ENCODE data around the gene NEURL3.

The NEURL3 gene

GRCh38 chr2:96506907-96507240 lies 1.7 kb upstream of the NEURL3 start:
- no peak overlapping the region for H3K4me3 ChIP-seq (replicated peaks; ENCODE audit: insufficient read depth, low read length)
- DNase-seq (ENCODE audit: low read depth in 1 of 2, low spot score in 1 of 2) = no peak
- TF ChIP-seq CTCF (IDR thresholded peaks at IDR 0.05; ENCODE audit: insufficient read depth, low read length) (no peak), SPI1 (IDR thresholded peaks at IDR 0.05; ENCODE audit: borderline replicate concordance, low read depth) (no peak), GABPA (IDR thresholded peaks at IDR 0.05; ENCODE audit: low read depth) (no peak), POLR2AphosphoS5 (IDR thresholded peaks at IDR 0.05; ENCODE audit: low read depth) (no peak)
- no peaks in the 10 kb centered on the region for H3K27me3 ChIP-seq (ENCODE audit: insufficient read depth, poor library complexity, severe bottlenecking)
- H3K27ac ChIP-seq (replicated peaks) = no peak overlapping the region

DNA sequence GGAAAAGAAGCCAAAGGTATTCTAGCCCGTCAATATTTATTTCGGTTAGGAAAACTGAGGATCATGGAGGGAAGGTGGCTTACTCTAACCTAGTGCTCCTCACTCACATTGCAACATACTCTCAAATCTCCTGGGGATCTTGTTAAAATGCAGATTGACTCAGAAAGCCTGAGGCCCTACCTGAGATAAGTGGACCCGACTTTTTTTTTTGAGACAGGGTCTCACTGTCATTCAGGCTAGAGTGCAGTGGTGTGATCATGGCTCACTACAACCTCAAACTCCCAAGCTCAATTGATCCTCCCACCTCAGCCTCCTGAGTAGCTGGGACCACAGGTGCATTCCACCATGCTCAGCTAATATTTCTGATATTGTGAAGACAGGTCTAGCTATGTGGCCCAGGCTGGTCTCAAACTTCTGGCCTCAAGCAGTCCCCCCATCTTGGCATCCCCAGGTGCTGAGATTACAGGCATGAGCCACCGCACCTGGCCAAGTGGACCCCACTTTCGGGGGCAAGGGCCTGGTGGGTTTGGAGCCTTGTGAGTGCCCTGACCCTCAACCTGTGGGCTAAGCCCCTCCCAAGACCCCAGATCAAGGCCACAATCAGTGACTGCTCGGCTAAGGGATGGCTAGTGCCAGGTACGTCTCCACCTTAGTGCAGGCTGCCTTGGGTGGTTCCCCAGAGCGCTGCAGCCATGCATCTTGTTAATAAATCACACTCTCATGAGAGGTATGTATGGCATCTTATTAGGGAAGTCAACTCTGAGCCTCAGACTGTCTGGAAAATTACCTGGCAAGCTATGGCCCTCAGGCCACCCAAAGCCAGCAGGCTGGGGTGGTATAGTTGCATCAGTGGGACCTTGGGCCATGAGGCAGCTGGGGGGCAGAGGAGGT lies 1.1 kb upstream of the NEURL3 start:
- TF ChIP-seq GABPA (IDR thresholded peaks at IDR 0.05; ENCODE audit: low read depth) (no peak), POLR2AphosphoS5 (IDR thresholded peaks at IDR 0.05; ENCODE audit: low read depth) (no peak), SPI1 (IDR thresholded peaks at IDR 0.05; ENCODE audit: borderline replicate concordance, low read depth) (no peak), CTCF (IDR thresholded peaks at IDR 0.05; ENCODE audit: insufficient read depth, low read length) (no peak)
- TF ChIP-seq, protein P1, sequence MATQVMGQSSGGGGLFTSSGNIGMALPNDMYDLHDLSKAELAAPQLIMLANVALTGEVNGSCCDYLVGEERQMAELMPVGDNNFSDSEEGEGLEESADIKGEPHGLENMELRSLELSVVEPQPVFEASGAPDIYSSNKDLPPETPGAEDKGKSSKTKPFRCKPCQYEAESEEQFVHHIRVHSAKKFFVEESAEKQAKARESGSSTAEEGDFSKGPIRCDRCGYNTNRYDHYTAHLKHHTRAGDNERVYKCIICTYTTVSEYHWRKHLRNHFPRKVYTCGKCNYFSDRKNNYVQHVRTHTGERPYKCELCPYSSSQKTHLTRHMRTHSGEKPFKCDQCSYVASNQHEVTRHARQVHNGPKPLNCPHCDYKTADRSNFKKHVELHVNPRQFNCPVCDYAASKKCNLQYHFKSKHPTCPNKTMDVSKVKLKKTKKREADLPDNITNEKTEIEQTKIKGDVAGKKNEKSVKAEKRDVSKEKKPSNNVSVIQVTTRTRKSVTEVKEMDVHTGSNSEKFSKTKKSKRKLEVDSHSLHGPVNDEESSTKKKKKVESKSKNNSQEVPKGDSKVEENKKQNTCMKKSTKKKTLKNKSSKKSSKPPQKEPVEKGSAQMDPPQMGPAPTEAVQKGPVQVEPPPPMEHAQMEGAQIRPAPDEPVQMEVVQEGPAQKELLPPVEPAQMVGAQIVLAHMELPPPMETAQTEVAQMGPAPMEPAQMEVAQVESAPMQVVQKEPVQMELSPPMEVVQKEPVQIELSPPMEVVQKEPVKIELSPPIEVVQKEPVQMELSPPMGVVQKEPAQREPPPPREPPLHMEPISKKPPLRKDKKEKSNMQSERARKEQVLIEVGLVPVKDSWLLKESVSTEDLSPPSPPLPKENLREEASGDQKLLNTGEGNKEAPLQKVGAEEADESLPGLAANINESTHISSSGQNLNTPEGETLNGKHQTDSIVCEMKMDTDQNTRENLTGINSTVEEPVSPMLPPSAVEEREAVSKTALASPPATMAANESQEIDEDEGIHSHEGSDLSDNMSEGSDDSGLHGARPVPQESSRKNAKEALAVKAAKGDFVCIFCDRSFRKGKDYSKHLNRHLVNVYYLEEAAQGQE (IDR thresholded peaks at IDR 0.05; ENCODE audit: insufficient replicate concordance, low read depth) = no peak
- no peaks in the 10 kb centered on the region for H3K27me3 ChIP-seq (ENCODE audit: insufficient read depth, poor library complexity, severe bottlenecking)
- DNase-seq (ENCODE audit: low read depth in 1 of 2, low spot score in 1 of 2) = no peak
- H3K27ac ChIP-seq (replicated peaks) = no peak overlapping the region
- H3K4me3 ChIP-seq (replicated peaks; ENCODE audit: insufficient read depth, low read length) = no peak overlapping the region

DNA sequence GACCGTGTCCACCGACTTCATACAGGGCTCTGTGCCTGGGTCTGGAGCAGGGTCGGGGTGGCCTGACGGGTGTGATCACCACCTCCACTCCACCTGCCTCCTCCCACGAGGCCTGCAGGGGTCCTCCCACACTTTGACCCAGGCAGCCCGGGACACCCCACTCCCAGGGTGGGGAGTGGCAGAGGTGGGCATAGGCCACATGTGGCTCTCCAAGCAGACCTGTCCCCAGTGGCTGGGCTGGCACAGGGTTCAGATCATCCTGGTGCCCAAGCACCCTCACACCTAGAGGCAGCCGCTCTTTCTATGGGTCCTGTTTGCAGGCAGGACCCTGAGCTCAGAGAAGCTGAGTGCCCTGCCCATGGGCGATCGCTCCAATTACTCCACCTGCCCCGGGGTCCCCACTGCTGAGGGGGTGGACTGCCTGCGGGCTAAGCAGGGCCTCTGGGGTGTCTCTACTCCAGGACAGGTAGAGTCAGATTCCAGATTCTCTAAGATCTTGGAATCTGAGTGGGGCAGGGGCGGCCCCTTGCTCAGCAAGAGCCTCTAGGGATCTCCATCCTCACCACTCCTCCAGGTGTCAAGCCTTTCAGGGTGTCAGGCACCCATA lies 1.4 kb downstream of the NEURL3 start:
- Histone ChIP-seq H3K4me3 (replicated peaks; ENCODE audit: insufficient read depth, low read length) (no peak overlapping the region), H3K27ac (replicated peaks) (no peak overlapping the region), H3K27me3 (ENCODE audit: insufficient read depth, poor library complexity, severe bottlenecking) (no peaks in the 10 kb centered on the region)
- TF ChIP-seq, protein P1 (IDR thresholded peaks at IDR 0.05; ENCODE audit: insufficient replicate concordance, low read depth) = no peak
- TF ChIP-seq POLR2AphosphoS5 (IDR thresholded peaks at IDR 0.05; ENCODE audit: low read depth) = no peak
- no peak for TF ChIP-seq CTCF (IDR thresholded peaks at IDR 0.05; ENCODE audit: insufficient read depth, low read length)
- TF ChIP-seq SPI1 (IDR thresholded peaks at IDR 0.05; ENCODE audit: borderline replicate concordance, low read depth) = no peak
- TF ChIP-seq GABPA (IDR thresholded peaks at IDR 0.05; ENCODE audit: low read depth) = no peak
- no peak for DNase-seq (ENCODE audit: low read depth in 1 of 2, low spot score in 1 of 2)

Data from HL-60 (cell line).